ENCODE data around the gene FBXO46. TPM values are rescaled to one million over a fixed set of nuclear protein-coding genes. Genes with fewer than 3 reads are reported as not detected.

FBXO46 gene
- total and polyA plus RNA-seq, 2 donors (not counting 3 experiments of a cell fraction or from before 2014, with no cell fraction given) = 7.7 to 21.2 TPM

- ChIA-PET CTCF (interaction anchor here (0.6 to 1.6 kb wide), 3 partner anchors 9 to 29 kb away, joined by 3 read pairs; partner anchors contain the start of gene SIX5), POLR2A (no interaction called here)
- Histone ChIP-seq H3K9me1 (replicated peaks; ENCODE audit: control insufficient read depth, extremely low read depth, insufficient read depth, low read length) (no peaks in the 10 kb centered on the region), H3K9me3 (replicated peaks; ENCODE audit: control insufficient read depth, insufficient read depth, low read length) (no peaks in the 10 kb centered on the region), H3K4me3 (replicated peaks in 1 of 3; ENCODE audit: insufficient read depth in 1 of 3, low read depth in 1 of 3, low read length in 3 of 3) (no peak overlapping the region), H4K20me1 (replicated peaks; ENCODE audit: control insufficient read depth, extremely low read depth, insufficient read depth, low read length) (no peaks in the 10 kb centered on the region), H3K27ac (ENCODE audit: insufficient read depth, low read depth, low read length) (no peak overlapping the region), H3K27me3 (ENCODE audit: control insufficient read depth in 2 of 2, insufficient read depth in 2 of 2, low read length in 2 of 2) (peaks cover 3 to 4% of the 10 kb centered on the region in 2 experiments), H3K36me3 (ENCODE audit: control insufficient read depth in 2 of 2, extremely low read depth in 1 of 2, insufficient read depth in 2 of 2, low read length in 2 of 2) (no peaks in the 10 kb centered on the region), H3K79me2 (ENCODE audit: control insufficient read depth, insufficient read depth, low read length) (no peaks in the 10 kb centered on the region), H3K4me1 (ENCODE audit: control insufficient read depth, extremely low read depth, insufficient read depth, low read length) (no peaks in the 10 kb centered on the region), H3K9ac (replicated peaks; ENCODE audit: extremely low read depth, insufficient read depth, low read length) (no peak overlapping the region), H3K4me2 (ENCODE audit: insufficient read depth, low read length) (no peak overlapping the region), H2AFZ (ENCODE audit: low read depth, low read length) (no peak overlapping the region)
- no peak for DNase-seq (ENCODE audit: low read depth, low spot score)
- no TSS peak for BruUV-seq (replicated peaks)
- dilution Hi-C loops (cut with MboI; ENCODE audit: extremely low pct_ligation_motif_present, low sequenced_read_pairs) = no loop called here
- intact Hi-C loops (cut with micrococcal nuclease) = no loop called here
- no peak for FAIRE-seq
- TF ChIP-seq CTCF (IDR thresholded peaks at IDR 0.05; ENCODE audit: extremely low read depth in 1 of 2, insufficient read depth in 1 of 2, low read depth in 1 of 2, low read length in 2 of 2) (no peak), MYC (IDR thresholded peaks at IDR 0.05; ENCODE audit: low read depth, low read length) (no peak), EZH2 (IDR thresholded peaks at IDR 0.05; ENCODE audit: borderline replicate concordance, low read depth, low read length, severe bottlenecking) (no peak), MAX (IDR thresholded peaks at IDR 0.05; ENCODE audit: insufficient read depth, insufficient read length) (no peak), JUN (IDR thresholded peaks at IDR 0.05; ENCODE audit: borderline replicate concordance, insufficient read depth, insufficient read length, low read depth) (no peak), POLR2A (IDR thresholded peaks at IDR 0.05; ENCODE audit: low read depth, low read length) (no peak), FOS (IDR thresholded peaks at IDR 0.05; ENCODE audit: borderline replicate concordance, insufficient read depth, low read length) (no peak), POLR2AphosphoS5 (IDR thresholded peaks at IDR 0.05; ENCODE audit: insufficient read depth, low read depth, low read length) (no peak)
These were observed 9.1 kb upstream of the FBXO46 start for GRCh38 chr19:45739498-45740439.

Measured in endothelial cell of umbilical vein (primary cell).